GM12878 (cell line): ENCODE data around the gene SLIT1. TPM values are rescaled to one million over a fixed set of nuclear protein-coding genes. Genes with fewer than 3 reads are reported as not detected.

ENCODE experiments used
- CEBPB ChIP-seq, 2 experiments: fragments of 150-350 bp in 1 of 2; IDR thresholded peaks; 2 replicates each; pipeline ENCODE4 v1.6.1; 2012 to 2014; ENCODE audit warnings: low read depth in 2 of 2, low read length in 2 of 2, borderline replicate concordance in 1 of 2, inconsistent platforms in 1 of 2
- CHD1 ChIP-seq: IDR thresholded peaks from 2 replicates; pipeline ENCODE4 v1.6.1; 2012; ENCODE audit warnings: low read depth, low read length, improper control_type of control experiment
- EED ChIP-seq: sonication (generic); IDR thresholded peaks from 2 replicates; pipeline ENCODE4 v1.6.1; 2016; ENCODE audit warnings: antibody characterized with exemption, low read depth
- ETV6 ChIP-seq, 2 experiments: fragments of 450-650 bp in 1 of 2; IDR thresholded peaks in 1 of 2; conservative IDR thresholded peaks in 1 of 2; 2 replicates each; pipeline ENCODE4 v1.6.1; 2014; ENCODE audit warnings: antibody characterized with exemption in 1 of 2, borderline replicate concordance in 1 of 2, low read depth in 1 of 2, mild to moderate bottlenecking in 1 of 2, moderate library complexity in 1 of 2
- HDGF ChIP-seq: fragments of 450-650 bp; IDR thresholded peaks from 2 replicates; pipeline ENCODE4 v1.6.1; 2016; ENCODE audit warnings: antibody characterized with exemption
- NFIC ChIP-seq: IDR thresholded peaks from 2 replicates; pipeline ENCODE4 v1.6.1; 2012; ENCODE audit warnings: low read depth, mild to moderate bottlenecking, inconsistent platforms, low read length, moderate library complexity
- NR2C1 ChIP-seq: fragments of 450-650 bp; IDR thresholded peaks from 2 replicates; pipeline ENCODE4 v1.6.1; 2017; ENCODE audit warnings: antibody characterized with exemption, mild to moderate bottlenecking, moderate library complexity
- RB1 ChIP-seq: fragments of 450-650 bp; formaldehyde crosslinking; IDR thresholded peaks from 2 replicates; pipeline ENCODE4 v1.6.1; 2017; ENCODE audit warnings: mild to moderate bottlenecking, borderline replicate concordance
- RFX5 ChIP-seq: IDR thresholded peaks from 2 replicates; pipeline ENCODE4 v1.6.1; 2011; ENCODE audit warnings: low read depth, low read length, improper control_type of control experiment
- SMARCA5 ChIP-seq: fragments of 450-650 bp; IDR thresholded peaks from 2 replicates; pipeline ENCODE4 v1.6.1; 2017; ENCODE audit warnings: mild to moderate bottlenecking
- TCF7 ChIP-seq: IDR thresholded peaks from 2 replicates; pipeline ENCODE4 v1.6.1; 2014; ENCODE audit warnings: antibody characterized with exemption, borderline replicate concordance
- ZNF207 ChIP-seq: fragments of 450-650 bp; IDR thresholded peaks from 2 replicates; pipeline ENCODE4 v1.6.1; 2014; ENCODE audit warnings: antibody characterized with exemption, mild to moderate bottlenecking, borderline replicate concordance
- ZNF384 ChIP-seq: IDR thresholded peaks from 2 replicates; pipeline ENCODE4 v1.6.1; 2012; ENCODE audit warnings: low read depth, mild to moderate bottlenecking, low read length, improper control_type of control experiment, borderline replicate concordance
- polyA plus RNA-seq, 11 experiments: library from polyadenylated mRNA; depleted of rRNA in 4 of 11; unstranded in 6 of 11; stranded (reverse) in 5 of 11; fragments of >200 nt; fragmentation: Nextera tagmentation in 4 of 11; fragmentation: Illumina TruSeq in 1 of 11; extraction: Ambion mirVana in 4 of 11; extraction: Trizol in 1 of 11; gene quantifications; 1 replicate in 1 of 11; 2 replicates in 10 of 11; pipeline versions ENCODE4 v1.2.1 to v1.2.3, GENCODE V29; 2011 to 2016; ENCODE audit warnings: inconsistent platforms in 2 of 11, missing spikeins in 2 of 11, low read depth in 1 of 11
- total RNA-seq, 4 experiments: library from RNA; depleted of rRNA in 3 of 4; stranded (reverse); fragments of >200 nt in 3 of 4; fragmentation: Illumina TruSeq in 1 of 4; extraction: Trizol in 1 of 4; gene quantifications; 2 replicates each; pipeline versions ENCODE4 v1.2.1 to v1.2.3, GENCODE V29; 2013 to 2021
- TF ChIP-seq, protein P1 (sequence below): fragments of 450-650 bp; formaldehyde crosslinking; IDR thresholded peaks from 2 replicates; pipeline ENCODE4 v1.4.0; 2020; ENCODE audit warnings: mild to moderate bottlenecking, moderate library complexity
- TF ChIP-seq, protein P2 (sequence below): fragments of 450-650 bp; conservative IDR thresholded peaks from 2 replicates; pipeline ENCODE4 v1.6.1; 2017; ENCODE audit warnings: mild to moderate bottlenecking, moderate library complexity
- TF ChIP-seq, protein P3 (sequence below): IDR thresholded peaks from 2 replicates; pipeline ENCODE4 v1.6.1; 2012; ENCODE audit warnings: low read length, inconsistent platforms

Gene SLIT1
- total and polyA plus RNA-seq, 10 of the 15 experiments (the other 5 are each of a cell fraction or from before 2014, with no cell fraction given), result 0.04 to 0.19 (median 0.06) TPM; not detected in 4

DNA sequence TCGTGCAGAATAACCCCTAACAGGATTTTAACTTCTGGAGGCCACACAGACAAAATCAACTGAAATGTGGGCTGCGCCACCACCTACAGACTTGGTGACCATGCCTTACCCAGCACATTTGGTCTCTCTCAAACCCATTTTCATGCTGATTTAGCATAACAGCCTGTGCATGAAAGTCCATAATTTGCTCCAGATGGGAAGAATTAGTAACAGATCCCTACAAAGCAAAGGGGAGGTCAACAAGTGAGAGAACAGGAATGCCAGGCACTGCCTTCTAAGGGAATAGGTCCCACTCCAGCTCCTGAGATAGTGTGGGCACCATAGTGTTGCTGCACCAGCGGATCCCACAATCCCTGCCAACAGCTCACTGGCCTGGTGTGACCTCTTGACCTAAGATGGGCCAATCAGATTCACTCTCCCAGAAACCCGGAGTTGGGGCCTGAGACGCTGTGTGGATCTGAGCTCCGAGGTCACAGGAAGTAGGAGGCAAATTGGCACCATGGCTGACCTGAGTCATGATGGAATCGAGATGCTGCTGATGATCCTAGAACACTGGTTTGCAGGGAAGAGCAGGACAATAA lies 32.4 kb downstream of the SLIT1 start (continued):
- TF ChIP-seq, protein P1, sequence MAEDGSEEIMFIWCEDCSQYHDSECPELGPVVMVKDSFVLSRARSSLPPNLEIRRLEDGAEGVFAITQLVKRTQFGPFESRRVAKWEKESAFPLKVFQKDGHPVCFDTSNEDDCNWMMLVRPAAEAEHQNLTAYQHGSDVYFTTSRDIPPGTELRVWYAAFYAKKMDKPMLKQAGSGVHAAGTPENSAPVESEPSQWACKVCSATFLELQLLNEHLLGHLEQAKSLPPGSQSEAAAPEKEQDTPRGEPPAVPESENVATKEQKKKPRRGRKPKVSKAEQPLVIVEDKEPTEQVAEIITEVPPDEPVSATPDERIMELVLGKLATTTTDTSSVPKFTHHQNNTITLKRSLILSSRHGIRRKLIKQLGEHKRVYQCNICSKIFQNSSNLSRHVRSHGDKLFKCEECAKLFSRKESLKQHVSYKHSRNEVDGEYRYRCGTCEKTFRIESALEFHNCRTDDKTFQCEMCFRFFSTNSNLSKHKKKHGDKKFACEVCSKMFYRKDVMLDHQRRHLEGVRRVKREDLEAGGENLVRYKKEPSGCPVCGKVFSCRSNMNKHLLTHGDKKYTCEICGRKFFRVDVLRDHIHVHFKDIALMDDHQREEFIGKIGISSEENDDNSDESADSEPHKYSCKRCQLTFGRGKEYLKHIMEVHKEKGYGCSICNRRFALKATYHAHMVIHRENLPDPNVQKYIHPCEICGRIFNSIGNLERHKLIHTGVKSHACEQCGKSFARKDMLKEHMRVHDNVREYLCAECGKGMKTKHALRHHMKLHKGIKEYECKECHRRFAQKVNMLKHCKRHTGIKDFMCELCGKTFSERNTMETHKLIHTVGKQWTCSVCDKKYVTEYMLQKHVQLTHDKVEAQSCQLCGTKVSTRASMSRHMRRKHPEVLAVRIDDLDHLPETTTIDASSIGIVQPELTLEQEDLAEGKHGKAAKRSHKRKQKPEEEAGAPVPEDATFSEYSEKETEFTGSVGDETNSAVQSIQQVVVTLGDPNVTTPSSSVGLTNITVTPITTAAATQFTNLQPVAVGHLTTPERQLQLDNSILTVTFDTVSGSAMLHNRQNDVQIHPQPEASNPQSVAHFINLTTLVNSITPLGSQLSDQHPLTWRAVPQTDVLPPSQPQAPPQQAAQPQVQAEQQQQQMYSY (CRISPR knock-in tag), result no peak
- no peak for TF ChIP-seq RFX5
- no peak for TF ChIP-seq CEBPB (IDR thresholded peaks at IDR 0.05; ENCODE audit: borderline replicate concordance in 1 of 2, low read depth in 2 of 2, low read length in 2 of 2)
- TF ChIP-seq, protein P2, sequence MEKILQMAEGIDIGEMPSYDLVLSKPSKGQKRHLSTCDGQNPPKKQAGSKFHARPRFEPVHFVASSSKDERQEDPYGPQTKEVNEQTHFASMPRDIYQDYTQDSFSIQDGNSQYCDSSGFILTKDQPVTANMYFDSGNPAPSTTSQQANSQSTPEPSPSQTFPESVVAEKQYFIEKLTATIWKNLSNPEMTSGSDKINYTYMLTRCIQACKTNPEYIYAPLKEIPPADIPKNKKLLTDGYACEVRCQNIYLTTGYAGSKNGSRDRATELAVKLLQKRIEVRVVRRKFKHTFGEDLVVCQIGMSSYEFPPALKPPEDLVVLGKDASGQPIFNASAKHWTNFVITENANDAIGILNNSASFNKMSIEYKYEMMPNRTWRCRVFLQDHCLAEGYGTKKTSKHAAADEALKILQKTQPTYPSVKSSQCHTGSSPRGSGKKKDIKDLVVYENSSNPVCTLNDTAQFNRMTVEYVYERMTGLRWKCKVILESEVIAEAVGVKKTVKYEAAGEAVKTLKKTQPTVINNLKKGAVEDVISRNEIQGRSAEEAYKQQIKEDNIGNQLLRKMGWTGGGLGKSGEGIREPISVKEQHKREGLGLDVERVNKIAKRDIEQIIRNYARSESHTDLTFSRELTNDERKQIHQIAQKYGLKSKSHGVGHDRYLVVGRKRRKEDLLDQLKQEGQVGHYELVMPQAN, result no peak
- TF ChIP-seq EED, result no peak
- TF ChIP-seq ZNF384, result no peak
- TF ChIP-seq RB1, result no peak
- TF ChIP-seq, protein P3, sequence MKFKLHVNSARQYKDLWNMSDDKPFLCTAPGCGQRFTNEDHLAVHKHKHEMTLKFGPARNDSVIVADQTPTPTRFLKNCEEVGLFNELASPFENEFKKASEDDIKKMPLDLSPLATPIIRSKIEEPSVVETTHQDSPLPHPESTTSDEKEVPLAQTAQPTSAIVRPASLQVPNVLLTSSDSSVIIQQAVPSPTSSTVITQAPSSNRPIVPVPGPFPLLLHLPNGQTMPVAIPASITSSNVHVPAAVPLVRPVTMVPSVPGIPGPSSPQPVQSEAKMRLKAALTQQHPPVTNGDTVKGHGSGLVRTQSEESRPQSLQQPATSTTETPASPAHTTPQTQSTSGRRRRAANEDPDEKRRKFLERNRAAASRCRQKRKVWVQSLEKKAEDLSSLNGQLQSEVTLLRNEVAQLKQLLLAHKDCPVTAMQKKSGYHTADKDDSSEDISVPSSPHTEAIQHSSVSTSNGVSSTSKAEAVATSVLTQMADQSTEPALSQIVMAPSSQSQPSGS, result no peak
- TF ChIP-seq TCF7, result no peak
- no peak for TF ChIP-seq CHD1
- TF ChIP-seq NR2C1, result no peak
- TF ChIP-seq NFIC, result no peak
- TF ChIP-seq HDGF, result no peak
- no peak for TF ChIP-seq SMARCA5
- no peak for TF ChIP-seq ETV6 (conservative IDR thresholded peaks at IDR 0.05 in 1 of 2, IDR thresholded peaks at IDR 0.05 in 1 of 2; ENCODE audit: borderline replicate concordance in 1 of 2, low read depth in 1 of 2)
- TF ChIP-seq ZNF207, result no peak
